Transverse colon (tissue), 4 donors: Measurements from ENCODE around the gene PMAIP1.

Experiments
- POLR2AphosphoS5 ChIP-seq, 3 donors: sonication (generic); formaldehyde crosslinking; IDR thresholded peaks; one replicate each; pipeline ENCODE4 v1.6.1; 2016; ENCODE audit warnings: antibody characterized with exemption in 3 of 3
- TF ChIP-seq, protein P1 (sequence below), 5 experiments: fragments of 200-600 bp in 3 of 5; fragments of 450-650 bp in 2 of 5; sonication (generic) in 3 of 5; IDR thresholded peaks; 1 replicate in 2 of 5; 2 replicates in 3 of 5; pipeline ENCODE4 v1.5.1; 2016 to 2017; ENCODE audit warnings: antibody characterized with exemption in 5 of 5, inconsistent platforms in 3 of 5, mild to moderate bottlenecking in 2 of 5, moderate library complexity in 1 of 5

GRCh38 chr18:59899298-59900221 lies at the start of gene PMAIP1:
- TF ChIP-seq, protein P1, sequence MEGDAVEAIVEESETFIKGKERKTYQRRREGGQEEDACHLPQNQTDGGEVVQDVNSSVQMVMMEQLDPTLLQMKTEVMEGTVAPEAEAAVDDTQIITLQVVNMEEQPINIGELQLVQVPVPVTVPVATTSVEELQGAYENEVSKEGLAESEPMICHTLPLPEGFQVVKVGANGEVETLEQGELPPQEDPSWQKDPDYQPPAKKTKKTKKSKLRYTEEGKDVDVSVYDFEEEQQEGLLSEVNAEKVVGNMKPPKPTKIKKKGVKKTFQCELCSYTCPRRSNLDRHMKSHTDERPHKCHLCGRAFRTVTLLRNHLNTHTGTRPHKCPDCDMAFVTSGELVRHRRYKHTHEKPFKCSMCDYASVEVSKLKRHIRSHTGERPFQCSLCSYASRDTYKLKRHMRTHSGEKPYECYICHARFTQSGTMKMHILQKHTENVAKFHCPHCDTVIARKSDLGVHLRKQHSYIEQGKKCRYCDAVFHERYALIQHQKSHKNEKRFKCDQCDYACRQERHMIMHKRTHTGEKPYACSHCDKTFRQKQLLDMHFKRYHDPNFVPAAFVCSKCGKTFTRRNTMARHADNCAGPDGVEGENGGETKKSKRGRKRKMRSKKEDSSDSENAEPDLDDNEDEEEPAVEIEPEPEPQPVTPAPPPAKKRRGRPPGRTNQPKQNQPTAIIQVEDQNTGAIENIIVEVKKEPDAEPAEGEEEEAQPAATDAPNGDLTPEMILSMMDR (IDR thresholded peaks at IDR 0.05): peak in 1 of 5 experiments; percentile 34
- peak; percentile 93 to 95 (median 95) for TF ChIP-seq POLR2AphosphoS5 (IDR thresholded peaks at IDR 0.05)
